ENCODE data around the gene PRKG1. TPM values are rescaled to one million over a fixed set of nuclear protein-coding genes. Genes with fewer than 3 reads are reported as not detected.

Gene PRKG1
- total and polyA plus RNA-seq, 2 of the 4 experiments (the other 2 are of a cell fraction) = 3.5 to 18.3 TPM

GRCh38 chr10:52099026-52099600 is 1024.8 kb downstream of the PRKG1 start:
- ChIA-PET CTCF (no interaction called here), POLR2A (ENCODE audit: unreplicated experiment) (no interaction called here)
- Histone ChIP-seq H2BK120ac (ENCODE audit: low read depth, low read length) (no peak overlapping the region), H4K91ac (ENCODE audit: insufficient read depth, low read depth, low read length) (no peak overlapping the region), H2AK9ac (replicated peaks; ENCODE audit: low read depth, low read length, poor library complexity) (no peak overlapping the region), H3K4me3 (ENCODE audit: insufficient read depth, low read depth, low read length) (no peak overlapping the region), H3K9ac (ENCODE audit: low read depth, low read length) (no peak overlapping the region), H3K79me1 (ENCODE audit: low read depth in 1 of 2, low read length in 2 of 2) (no peaks in the 10 kb centered on the region), H3K56ac (ENCODE audit: extremely low read depth, insufficient read depth, low read length) (no peak overlapping the region), H2AK5ac (ENCODE audit: low read depth, low read length) (no peak overlapping the region), H3K9me3 (ENCODE audit: control insufficient read depth, insufficient read depth, low read length) (no peaks in the 10 kb centered on the region), H2BK15ac (ENCODE audit: low read depth, low read length) (no peak overlapping the region), H4K8ac (ENCODE audit: low read depth in 2 of 2, low read length in 2 of 2) (no peak overlapping the region), H4K20me1 (ENCODE audit: insufficient read depth, low read length) (no peaks in the 10 kb centered on the region; the same call in 1 of the 2 replicates), H3K4me2 (ENCODE audit: low read depth, low read length) (no peak overlapping the region), H3K23ac (ENCODE audit: low read depth, low read length) (no peak overlapping the region), H3K4me1 (ENCODE audit: control insufficient read depth, insufficient read depth, low read length) (no peaks in the 10 kb centered on the region), H2BK5ac (ENCODE audit: low read depth, low read length, poor library complexity, severe bottlenecking) (no peak overlapping the region), H4K5ac (ENCODE audit: low read depth, low read length) (no peak overlapping the region), H3K27ac (ENCODE audit: insufficient read depth, low read length) (no peak overlapping the region), H2BK20ac (ENCODE audit: low read depth, low read length) (no peak overlapping the region), H3K27me3 (ENCODE audit: control insufficient read depth, insufficient read depth, low read length) (no peaks in the 10 kb centered on the region), H2AFZ (replicated peaks; ENCODE audit: low read length, poor library complexity) (no peak overlapping the region), H3K9me1 (ENCODE audit: insufficient read depth, low read length) (no peaks in the 10 kb centered on the region; the same call in 1 of the 2 replicates), H3K18ac (ENCODE audit: low read depth, low read length) (no peak overlapping the region), H3K36me3 (ENCODE audit: control insufficient read depth, insufficient read depth, low read length) (no peaks in the 10 kb centered on the region), H3K14ac (replicated peaks; ENCODE audit: low read depth, low read length) (no peak overlapping the region), H3K4ac (ENCODE audit: low read depth, low read length) (no peak overlapping the region)
- intact Hi-C loops (cut with micrococcal nuclease) = loop anchor here (5.0 kb wide), 1 partner anchor 42 kb away; no protein-coding TSS in a partner anchor
- no TSS peak for BruUV-seq (replicated peaks)
- no peak for ATAC-seq (ENCODE audit: low read depth)
- dilution Hi-C loops (cut with HindIII; ENCODE audit: low sequenced_read_pairs, unreplicated experiment) = no loop called here
- WGBS, 2 experiments (ENCODE audit: extremely low coverage in 2 of 2, insufficient read length in 1 of 2) = 100% methylated on average over 1 of the region's 5 CpGs; no CpG with 5 or more reads in 1 of the 2 experiments
- DNase-seq = no peak
- TF ChIP-seq CTCF (conservative IDR thresholded peaks at IDR 0.05; ENCODE audit: low read depth, low read length) (no peak), RFX5 (IDR thresholded peaks at IDR 0.05; ENCODE audit: low read depth, low read length) (no peak), FOS (IDR thresholded peaks at IDR 0.05; ENCODE audit: low read depth, low read length) (no peak; the same call in 1 of the 2 replicates), CHD1 (IDR thresholded peaks at IDR 0.05; ENCODE audit: low read depth, low read length) (no peak), NFE2L2 (IDR thresholded peaks at IDR 0.05; ENCODE audit: low read depth, low read length) (no peak), CEBPB (IDR thresholded peaks at IDR 0.05; ENCODE audit: low read depth, low read length) (no peak)
- TF ChIP-seq, protein P1, sequence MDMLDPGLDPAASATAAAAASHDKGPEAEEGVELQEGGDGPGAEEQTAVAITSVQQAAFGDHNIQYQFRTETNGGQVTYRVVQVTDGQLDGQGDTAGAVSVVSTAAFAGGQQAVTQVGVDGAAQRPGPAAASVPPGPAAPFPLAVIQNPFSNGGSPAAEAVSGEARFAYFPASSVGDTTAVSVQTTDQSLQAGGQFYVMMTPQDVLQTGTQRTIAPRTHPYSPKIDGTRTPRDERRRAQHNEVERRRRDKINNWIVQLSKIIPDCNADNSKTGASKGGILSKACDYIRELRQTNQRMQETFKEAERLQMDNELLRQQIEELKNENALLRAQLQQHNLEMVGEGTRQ (IDR thresholded peaks at IDR 0.05; ENCODE audit: low read depth, low read length) = no peak
- in situ Hi-C loops (cut with MboI; ENCODE audit: low sequenced_read_pairs) = no loop called here
